NCI-H1417 (cell line): ENCODE results near the gene MTF2.
A peak's percentile ranks its signal among the peaks of the same experiment; 100 is the strongest.
"Not testable (repeated sequence)": the region's sequence is repeated elsewhere in the genome, so short reads cannot be mapped to it uniquely, and the experiment has no call there.

Source experiments
- DNase-seq, 3 experiments: peaks; one replicate each; lab custom pipeline; 2025; lab: John Stamatoyannopoulos, UW

Gene MTF2

DNA sequence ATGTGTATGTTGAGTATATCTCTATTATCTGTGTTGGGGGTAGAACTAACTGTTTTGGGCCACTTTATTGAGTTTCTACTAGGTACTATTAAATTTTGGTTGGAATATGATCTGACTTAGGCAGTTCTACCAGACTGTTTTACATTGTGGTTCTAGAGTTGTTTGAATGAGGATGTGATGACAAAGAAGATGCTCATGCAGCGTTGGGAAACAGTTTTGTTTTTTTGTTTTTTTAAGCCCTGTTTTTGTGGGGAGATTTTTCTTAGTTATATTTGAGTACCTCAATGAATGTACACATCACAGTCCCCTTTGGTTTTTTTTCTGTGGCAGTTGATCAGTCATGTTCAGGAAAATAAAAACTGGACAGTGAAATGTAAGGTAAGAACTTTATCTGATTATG, 61.0 kb downstream of the MTF2 start:
- no peak for DNase-seq

DNA sequence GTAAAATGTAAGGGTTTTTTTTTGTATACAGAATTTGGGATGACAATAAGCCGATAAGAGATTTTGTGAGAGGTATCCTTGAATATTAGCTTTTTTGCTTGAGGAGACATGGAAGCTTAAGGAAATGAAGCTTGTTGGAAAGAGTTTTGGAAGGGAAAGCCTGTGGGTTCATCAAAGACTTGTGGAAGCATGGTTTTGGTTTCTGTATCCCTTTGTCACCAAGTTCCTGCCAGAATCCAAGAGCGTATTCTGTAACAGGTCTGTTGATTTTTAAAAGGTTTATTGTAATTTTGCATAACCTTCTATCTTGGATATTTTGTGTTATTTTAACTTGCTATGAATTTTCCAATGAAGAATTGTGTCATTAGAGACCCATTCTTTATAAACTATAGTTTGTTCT, 63.1 kb downstream of the MTF2 start:
- no peak for DNase-seq

DNA sequence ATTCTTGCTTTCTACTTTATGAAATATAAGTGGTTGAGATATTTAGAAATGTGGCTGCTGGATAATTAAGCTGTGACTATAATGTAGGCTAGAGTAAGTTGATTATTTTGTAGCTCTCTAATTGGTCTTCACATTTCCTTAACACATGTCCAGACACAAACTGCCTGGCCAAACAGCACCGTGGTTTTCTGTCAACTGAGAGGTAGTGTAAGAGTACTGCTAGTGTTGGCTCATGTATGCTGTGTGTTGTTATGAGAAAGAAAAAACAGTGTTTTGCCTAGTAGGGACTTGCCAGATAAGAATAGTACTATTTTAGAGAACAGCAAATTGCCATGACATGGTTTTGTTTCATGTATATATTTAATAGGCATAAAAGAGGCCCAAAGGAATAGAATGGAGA, 64.1 kb downstream of the MTF2 start:
- DNase-seq, result no peak

DNA sequence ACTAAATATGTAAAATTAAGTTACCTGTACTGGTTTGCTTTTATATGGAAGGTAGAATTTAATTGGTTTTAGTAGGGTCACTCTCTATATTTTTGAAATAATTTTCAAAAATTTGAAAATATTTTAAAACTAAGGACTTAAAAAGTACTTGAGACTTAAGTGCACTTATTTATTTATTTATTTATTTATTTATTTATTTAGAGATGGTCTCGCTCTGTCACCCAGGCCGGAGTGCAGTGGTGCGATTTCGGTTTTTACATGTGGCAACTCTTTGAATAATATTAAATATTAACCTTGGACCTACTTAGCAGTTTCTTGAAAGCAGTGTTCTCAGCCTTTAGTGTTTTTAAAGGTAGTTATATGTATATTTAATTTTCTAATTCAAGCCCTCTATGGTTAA, 64.7 kb downstream of the MTF2 start:
- DNase-seq, result no peak

DNA sequence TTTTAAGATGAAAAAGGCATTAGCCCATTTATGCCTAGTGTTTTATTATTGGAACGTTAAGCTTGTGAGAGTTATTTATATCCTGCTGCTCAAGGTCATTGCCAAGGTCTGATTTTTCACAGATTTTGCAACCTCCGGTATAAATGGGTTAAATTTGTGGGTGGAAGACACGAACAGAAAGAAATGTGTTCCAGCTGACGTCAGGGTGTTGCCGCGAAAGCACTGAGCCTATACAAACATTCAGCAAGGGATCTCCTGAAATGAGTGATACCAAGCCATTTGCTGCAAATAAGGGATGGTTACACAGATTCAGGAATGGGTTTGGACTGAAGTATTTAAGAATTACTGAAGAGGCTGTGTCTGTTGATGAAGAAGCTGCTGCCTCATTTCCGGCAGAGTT, 68.9 kb downstream of the MTF2 start:
- no peak for DNase-seq

DNA sequence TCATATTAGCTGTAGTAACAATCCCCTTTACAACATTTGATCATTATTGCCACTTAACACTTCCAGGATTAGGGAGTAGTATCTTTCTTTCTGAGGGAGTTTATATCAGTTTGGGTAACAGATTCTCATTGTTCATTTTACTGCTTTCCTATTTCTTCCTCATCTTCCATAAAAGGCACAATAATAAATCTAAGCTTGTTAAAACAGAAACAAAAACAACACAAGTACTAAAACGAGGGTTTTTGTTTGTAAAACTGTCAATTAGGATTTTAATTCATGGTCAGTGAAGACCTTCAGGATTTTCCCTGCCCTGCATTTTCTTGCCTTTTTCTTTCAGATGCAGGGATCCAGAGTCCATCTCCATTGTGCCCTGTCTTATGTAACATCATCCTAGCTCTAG, 71.6 kb downstream of the MTF2 start:
- no peak for DNase-seq

DNA sequence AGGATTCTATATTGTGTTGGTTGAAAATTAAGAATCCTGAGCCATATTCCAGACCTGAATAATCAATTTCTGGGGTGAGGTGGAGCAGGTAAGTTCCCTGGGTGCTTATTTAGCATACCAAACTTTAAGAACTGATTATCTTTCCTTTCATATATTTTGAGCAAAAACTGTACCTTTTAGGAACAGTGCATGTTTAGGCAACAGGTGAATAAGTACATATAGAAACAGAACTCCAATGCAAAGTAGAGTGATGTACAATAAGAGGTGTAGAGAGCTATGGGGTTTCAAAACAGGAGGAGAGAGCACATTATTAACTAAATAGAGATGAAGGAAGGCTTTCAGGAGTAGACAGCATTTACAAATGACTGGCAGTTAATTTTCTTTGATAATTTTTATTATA, 72.4 kb downstream of the MTF2 start:
- DNase-seq, result no peak

DNA sequence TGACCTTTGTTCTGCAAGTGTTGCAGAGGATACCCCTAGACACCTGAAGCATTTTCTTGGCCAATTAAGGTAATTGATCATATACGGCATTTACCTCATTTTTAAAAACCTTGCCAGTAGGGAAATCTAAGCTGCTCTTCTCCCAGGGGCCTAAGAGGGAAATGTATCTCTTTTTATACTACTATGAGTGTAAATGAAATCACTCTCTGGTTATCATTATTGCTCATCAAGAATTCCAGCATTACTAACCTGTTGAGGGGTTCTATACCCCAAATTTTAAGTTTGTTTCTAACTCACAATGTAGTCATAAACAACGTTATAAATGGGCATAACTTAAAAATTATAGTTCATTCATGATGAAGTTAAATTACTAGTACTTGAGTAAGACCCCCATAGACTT, 73.8 kb downstream of the MTF2 start:
- DNase-seq, result no peak

DNA sequence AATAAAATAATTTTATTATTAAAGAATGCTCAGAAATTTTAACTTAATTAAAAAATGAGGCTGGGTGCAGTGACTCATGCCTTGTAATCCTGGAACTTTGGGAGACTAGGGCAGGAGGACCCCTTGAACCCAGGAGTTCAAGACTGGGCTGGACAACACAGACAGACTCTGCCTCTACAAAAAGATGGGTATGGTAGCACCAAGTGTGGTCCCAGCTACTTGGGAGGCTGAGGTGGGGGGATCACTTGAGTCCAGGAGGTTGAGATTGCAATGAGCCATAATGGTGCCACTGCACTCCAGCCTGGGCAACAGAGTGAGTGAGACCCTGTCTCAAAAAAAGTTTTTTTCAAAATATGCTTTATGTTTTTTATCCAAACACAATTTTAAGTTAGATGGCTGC, 75.8 kb downstream of the MTF2 start:
- no peak for DNase-seq

DNA sequence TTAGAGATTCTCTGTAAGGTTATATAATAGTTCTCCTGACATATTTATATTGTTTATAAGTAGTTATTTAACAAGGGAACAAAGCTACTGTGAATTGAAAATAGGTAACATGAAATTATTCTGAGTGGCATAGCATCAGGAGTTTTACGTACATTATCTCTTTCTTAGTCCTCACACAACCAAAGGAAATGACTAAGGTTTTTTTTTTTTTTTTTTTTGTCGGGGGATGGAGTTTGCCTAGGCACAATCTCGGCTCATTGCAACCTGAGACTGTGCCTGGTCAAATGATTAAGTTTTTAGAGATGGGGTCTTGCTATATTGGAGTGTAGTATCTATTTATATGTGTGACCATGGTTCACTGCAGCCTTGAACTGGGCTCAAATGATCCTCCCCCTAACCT, 76.3 kb downstream of the MTF2 start:
- DNase-seq, result no peak

DNA sequence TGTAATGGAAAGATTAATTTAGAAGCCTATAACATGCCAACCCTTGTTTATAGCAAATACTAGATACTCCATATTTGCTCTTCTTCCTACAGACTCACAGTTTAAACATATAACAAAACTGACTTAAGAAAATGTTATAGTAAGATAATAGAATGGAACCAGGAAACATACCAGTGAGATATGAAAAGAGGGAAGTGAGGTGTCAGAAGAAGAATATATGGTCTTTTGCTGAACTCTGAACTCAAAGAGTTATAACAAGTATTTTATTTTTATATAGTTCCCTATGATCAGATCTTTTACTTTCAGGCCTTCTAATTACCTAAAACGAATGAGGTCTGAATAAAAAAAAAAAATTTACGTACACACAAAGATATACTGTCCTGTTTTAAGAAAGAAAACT, 80.3 kb downstream of the MTF2 start:
- DNase-seq, result no peak

DNA sequence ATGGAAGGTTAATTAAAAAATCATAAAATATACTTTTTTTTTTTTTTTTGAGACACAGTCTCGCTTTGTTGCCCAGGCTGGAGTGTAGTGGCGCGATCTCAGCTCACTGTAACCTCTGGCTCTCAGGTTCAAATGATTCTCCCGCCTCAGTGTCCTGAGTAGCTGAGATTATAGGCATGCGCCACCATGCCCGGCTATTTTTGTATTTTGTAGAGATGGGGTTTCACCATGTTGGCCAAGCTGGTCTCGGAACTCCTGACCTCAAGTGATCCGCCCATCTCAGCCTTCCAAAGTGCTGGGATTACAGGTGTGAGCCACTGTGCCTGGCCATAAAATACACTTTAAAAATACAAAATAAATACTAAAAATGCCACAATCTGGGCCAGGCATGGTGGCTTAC, 84.2 kb downstream of the MTF2 start:
- DNase-seq, result not testable (repeated sequence)

DNA sequence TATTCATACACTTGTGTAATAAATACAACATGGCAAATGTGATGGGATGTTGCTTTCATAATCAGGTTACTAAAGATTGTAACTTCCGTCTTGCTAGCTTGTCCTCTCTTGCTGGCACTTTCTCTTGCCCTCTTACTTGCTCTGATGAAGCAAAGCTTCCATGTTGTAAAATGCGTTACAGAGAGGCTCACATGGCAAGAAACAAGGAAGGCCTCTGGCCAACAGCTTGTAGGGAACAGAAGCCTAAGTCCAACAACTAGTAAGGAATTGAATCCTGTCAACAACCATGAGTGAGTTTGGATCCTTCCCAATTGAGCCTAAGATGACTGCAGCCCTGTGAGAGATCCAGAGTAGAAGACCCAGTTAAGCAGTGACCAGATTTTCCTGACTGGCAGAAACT, 85.7 kb downstream of the MTF2 start:
- DNase-seq, result no peak

DNA sequence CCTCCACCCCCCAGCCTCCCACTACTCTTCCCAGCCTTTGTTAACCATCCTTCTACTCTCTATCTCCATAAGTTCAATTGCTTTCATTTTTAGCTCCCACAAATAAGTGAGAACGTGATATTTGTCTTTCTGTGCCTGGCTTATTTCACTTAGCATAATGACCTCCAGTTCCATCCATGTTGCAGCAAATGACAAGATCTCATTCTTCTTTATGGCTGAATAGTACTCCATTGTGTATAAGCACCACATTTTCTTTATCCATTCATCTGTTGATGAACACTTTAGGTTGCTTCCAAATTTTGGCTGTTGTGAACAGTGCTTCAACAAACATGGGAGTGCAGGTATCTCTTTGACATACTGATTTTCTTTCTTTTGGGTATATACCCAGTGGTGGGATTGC, 86.8 kb downstream of the MTF2 start:
- not testable (repeated sequence) for DNase-seq

DNA sequence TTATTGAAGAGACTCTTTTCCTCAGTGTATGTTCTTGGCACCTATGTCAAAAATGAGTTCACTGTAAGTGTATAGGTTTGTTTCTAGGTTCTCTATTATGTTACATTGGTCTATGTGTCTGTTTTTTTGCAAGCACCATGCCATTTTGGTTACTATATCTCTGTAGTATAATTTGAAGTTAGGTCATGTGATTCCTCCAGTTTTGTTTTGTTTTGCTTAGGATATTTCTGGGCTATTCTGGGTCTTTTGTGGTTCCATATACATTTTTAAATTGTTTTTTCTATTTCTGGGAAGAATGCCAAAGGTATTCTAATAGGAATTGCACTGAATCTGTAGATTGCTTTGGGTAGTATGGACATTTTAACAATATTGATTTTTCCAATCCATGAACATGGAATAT, 87.9 kb downstream of the MTF2 start:
- DNase-seq, result no peak

DNA sequence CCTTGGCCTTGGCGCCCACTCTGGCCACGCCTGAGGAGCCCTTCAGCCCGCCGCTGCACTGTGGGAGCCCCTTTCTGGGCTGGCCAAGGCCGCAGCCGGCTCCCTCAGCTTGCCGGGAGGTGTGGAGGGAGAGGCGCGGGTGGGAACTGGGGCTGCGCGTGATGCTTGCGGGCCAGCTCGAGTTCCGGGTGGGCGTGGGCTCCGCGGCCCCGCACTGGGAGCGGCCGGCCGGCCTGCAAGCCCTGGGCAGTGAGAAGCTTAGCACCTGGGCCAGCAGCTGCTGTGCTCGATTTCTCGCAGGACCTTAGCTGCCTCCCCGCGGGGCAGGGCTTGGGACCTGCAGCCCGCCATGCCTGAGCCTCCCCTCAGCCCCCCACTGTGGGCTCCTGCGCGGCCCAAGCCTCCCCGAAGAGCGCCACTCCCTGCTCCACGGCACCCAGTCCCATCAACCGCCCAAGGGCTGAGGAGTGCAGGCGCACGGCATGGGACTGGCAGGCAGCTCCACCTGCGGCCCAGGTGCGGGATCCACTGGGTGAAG, 91.1 kb downstream of the MTF2 start:
- not testable (repeated sequence) for DNase-seq

DNA sequence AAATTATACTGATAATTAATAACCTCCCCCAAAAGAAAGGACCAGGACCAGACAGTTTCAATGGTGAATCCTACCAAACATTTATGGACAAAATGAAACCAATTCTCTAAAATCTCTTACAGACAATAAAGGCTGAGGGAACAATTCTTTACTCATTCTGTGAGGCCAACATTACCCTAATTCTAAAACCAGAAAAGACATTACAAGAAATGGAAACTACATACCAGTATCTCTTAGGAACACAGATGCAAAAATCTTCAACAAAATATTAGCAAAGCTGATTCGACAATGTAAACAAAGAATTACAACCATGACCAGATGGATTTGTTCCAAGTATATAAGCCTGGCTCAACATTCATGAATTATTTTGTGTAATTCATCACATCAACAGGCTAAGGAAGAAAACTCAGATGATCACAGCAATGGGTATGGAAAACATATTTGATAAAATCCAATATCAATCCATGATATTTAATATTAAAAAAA, 92.5 kb downstream of the MTF2 start:
- no peak for DNase-seq

DNA sequence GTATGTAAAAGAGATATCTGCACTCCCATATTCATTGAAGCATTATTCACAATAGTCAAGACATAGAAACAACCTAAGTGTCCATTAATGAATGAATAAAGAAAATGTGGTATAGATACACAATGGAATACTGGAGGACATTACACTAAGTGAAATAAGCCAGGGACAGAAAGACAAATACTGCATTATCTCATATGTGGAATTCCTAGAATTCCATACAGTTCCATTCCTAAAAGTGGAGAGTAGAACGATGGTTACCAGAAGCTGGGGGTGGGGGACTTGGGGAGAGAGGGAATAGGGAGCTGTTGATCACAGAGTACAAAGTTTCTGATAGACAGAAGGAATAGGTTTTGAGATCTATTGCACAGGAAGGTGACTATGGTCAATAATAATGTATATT, 93.7 kb downstream of the MTF2 start:
- no peak for DNase-seq

DNA sequence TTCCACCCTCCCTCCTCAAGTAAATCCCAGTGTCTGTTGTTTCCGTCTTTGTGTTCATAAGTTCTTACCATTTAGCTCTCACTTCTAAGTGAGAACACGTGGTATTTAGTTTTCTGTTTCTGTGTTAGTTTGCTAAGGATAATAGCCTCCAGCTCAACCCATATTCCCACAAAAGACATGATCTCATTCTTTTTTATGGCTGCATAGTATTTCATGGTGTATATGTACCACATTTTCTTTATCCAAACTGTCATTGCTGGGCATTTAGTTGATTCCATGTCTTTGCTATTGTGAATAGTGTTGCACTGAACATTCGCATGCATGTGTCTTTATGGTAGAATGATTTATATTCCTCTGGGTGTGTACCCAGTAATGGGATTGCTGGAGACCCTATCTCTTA, 95.6 kb downstream of the MTF2 start:
- not testable (repeated sequence) for DNase-seq

DNA sequence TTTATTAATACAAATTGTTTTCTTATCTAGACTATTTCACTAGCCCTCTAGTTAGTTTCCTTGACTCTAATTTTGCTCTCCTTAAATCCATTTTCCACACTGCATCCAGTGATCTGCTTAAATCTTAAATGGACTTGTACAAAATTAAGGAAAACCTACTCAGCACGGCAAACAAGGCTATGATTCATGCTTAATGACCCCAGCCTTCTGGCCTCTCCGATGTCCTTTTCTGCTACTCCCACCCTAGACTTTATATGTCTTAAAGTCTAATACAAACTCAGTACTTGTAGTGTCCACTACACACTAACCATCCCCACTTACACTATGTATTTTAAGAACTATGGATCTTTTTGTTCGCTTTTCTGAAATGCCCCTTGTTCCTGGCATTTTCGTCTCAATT, 98.9 kb downstream of the MTF2 start:
- DNase-seq, result peak in 1 of 3 experiments; percentile 33

DNA sequence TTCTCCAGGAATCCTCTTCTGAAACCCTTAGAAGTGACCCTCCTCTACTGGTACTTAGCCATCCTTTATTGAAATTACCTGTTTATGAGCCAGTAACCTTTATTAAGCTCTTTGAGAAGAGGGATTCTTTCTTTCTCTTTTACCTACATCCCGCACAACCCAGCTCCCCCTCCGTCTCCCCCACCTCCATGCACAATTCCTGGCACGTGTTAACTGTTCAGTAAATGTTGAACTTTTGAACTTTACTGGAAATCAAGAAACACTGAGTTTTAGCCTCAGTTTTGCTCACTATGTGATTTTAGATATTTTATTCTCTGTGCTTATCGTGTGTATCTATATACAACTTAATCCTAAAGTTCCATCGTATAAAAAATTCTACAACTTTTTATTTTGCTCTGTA, 99.3 kb downstream of the MTF2 start:
- DNase-seq, result peak in 1 of 3 experiments; percentile 33

DNA sequence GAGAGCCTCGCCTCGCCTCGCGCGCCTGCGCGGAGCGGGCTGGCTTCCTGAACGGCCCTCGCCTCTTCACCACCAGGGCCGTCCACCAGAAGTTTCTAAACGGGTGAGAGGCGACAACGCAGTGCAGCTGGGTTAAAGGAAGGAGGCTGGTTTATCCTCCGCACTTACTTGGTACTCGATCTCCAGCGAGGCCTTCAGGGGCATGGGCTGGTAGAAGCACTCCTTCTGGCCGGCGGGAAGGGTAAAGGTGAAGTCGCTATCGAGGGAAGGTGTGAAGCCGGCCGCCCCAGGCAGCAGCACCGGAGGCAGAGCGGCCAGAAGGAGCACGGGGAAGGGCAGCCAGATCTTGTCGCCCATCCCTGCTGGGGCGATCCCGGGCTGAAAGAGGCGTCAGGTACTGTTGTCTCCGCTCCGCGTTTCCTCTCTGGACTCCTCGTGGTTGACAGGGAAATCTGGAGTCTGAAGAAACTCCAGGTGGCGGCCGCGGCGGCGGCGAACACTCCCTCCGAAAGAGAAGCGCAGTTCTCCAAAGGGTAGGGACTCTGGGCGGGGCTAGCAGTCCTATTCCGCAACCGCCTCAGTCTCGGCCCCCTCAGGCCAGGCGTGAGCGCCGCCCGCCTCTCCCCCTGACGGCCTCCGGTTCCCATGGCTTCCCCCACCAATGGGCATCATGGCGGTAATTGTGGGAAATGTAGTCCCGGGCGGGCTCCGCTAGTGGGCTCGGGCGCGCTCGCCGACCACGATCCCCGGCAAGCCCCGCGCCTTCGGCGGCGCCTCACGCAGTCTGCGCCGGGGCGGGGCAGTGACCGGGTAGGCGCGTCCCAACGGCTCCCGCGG, 101.0 kb downstream of the MTF2 start, which contains the start of gene TMED5:
TSS of gene TMED5 (minus strand) at position 528 of the 837 bp plus-strand sequence. CDS start at position 357, 171 bp downstream.
- peak; percentile 98 to 99 (median 98) for DNase-seq

DNA sequence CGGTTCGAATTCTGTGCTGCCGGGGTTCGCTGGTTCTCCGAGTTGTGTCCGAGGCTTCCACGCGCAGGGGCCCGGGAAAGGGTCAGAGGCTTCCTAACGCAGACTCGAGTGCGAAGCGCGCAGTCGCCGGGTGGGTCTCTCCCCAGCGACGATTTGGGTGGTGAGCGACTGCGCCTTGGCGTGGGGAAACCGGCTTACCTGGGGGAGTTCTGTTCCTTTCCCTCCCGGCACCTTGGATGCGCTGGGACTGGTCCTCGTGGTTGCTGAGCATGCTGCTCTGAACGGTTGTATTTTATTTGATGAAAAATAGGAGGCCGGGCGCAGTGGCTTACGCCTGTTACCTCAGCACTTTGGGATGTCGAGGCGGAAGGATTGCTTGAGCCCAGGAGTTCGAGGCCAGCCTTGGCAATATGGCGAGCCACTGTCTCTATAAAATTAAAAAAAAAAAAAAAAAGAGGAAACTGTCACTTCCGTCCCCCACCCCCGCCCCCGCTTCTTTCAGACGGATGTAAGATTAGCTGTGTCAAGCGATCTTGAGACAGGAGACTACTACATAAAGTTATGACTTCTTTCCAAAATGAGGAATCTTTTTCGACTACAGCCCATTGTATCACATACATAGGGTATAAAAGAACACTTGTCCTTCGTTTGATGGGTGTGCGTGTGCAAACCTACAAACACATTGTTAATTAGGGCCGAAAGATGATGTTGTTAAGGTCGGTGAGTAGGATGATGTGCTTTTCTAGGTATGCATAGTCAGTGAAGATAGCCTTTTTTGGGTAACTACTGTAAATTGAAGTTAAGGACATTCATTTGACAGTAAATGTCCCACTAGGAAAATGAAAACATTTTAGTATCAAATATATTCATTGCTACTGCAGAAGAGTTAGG, 101.9 kb downstream of the MTF2 start, which contains the start of gene CCDC18:
TSS of gene CCDC18 (plus strand) at position 2 of the 891 bp plus-strand sequence. CDS start 2,638 bp downstream, outside the sequence.
- peak in 2 of 3 experiments; percentile 54 to 86 for DNase-seq
